ENCODE results near the gene NBAS.
"Not testable (repeated sequence)": the region's sequence is repeated elsewhere in the genome, so short reads cannot be mapped to it uniquely, and the experiment has no call there.

NBAS gene

GRCh38 chr2:15412309-15412708 is 148.8 kb downstream of the NBAS start:
- no peak for DNase-seq (ENCODE audit: low read depth)

GRCh38 chr2:15410884-15411283 is 150.2 kb downstream of the NBAS start:
- no peak for DNase-seq (ENCODE audit: low read depth)

DNA sequence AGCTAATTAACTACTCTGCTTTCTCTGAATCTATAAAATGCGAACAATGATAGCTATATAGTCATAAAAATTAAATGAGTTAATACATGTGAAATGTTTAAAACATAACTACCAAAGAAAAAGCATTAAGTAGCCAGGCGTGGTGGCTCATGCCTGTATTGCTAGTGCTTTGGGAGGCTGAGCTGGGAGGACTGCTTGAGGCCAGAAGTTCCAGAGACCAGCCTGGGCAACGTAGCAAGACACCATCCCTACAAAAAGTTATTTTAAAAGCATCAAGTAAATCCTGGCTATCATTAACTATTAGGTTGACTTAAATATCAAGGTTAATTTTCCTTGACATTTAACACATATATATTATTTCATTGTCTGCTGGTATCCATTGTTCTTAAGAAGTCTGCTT is 152.4 kb downstream of the NBAS start:
- no peak for DNase-seq (ENCODE audit: low read depth)

- no peak for DNase-seq (ENCODE audit: low read depth)
Measured at GRCh38 chr2:15407666-15408065, 153.5 kb downstream of the NBAS start.

DNA sequence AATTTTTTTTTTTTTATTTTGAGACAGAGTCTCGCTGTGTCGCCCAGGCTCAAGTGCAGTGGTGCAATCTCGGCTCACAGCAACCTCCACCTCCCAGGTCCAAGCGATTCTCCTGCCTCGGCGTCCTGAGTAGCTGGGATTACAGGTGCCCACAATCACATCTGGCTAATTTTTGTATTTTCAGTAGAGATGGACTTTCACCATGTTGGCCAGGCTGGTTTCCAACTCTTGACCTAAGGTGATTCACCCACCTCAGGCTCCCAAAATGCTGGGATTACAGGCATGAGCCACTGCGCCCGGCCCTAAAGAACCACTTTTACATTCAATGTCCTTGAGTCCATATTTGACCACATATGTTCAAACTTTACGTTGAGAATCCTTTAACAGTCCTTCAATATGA is 156.6 kb downstream of the NBAS start:
- not testable (repeated sequence) for DNase-seq (ENCODE audit: low read depth)

- no peak for DNase-seq (ENCODE audit: low read depth)
Measured at GRCh38 chr2:15400240-15400826, 160.8 kb downstream of the NBAS start.

GRCh38 chr2:15399241-15399640 is 161.9 kb downstream of the NBAS start:
- DNase-seq (ENCODE audit: low read depth): no peak

GRCh38 chr2:15391751-15392150 is 169.4 kb downstream of the NBAS start:
- no peak for DNase-seq (ENCODE audit: low read depth)

DNA sequence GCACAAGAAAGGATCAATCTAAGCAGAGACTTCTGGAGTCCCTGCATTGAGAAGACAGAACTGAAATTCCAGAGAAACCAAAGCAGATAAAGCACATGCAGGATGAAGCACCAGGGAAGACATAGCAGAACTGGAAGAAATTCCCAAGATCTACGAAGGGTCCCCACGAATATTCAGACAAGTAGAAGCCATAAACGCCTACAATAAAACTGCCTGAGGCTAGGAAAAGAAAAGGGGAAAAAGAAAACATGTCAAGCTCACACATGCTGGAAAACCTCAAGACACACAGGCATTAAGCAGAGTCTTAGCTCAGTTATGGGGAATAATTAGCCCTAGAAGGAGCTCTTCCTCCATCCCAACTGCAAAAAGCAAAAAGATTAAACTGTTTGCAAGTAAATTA is 171.2 kb downstream of the NBAS start:
- DNase-seq (ENCODE audit: low read depth): no peak

- DNase-seq (ENCODE audit: low read depth): no peak
Measured at GRCh38 chr2:15389326-15389700, 171.8 kb downstream of the NBAS start.

DNA sequence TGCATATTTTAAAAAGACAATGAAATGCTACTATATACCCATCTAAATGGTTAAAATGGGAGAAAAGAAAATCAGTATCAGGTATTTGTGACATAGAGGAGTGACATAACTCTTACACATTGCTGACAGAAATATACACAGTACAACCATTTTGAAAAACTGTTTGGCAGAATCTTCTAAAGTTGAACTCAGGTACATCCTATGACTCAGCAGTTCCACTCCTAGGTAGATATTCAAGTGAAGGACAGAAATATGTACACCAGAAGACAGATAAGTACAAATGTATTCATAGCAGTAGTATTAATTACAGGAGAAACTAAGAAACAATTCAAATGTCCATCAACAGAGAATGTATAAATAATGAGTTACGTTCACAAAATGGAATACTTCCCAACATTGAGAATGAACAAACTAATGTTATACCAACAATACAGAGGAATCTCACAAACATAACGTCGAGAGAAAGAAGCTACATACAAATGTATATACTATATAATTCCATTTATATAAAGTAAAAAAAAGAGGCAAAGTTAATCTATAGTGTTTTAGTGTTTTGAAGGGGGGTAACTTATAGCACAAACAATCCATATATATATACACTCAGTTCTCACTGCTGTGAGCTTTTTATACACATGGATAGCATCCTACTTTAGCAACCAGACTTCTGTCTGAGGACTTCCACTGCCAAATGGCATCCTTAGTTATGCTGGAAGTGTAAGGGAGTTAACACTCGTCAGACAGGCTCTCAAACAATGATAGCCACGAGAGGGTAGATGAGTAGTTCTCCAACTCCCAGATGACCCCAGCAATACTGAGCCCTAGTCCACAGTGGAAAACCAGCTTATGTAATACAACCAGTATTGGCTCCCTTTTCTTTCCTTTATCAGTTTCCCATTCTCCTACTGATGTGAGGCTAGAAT is 172.5 kb downstream of the NBAS start:
- no peak for DNase-seq (ENCODE audit: low read depth)

GRCh38 chr2:15385184-15385583 is 175.9 kb downstream of the NBAS start:
- no peak for DNase-seq (ENCODE audit: low read depth)

GRCh38 chr2:15383695-15384350 is 177.3 kb downstream of the NBAS start:
- no peak for DNase-seq (ENCODE audit: low read depth)

- DNase-seq (ENCODE audit: low read depth): no peak
Measured at GRCh38 chr2:15378148-15378908, 182.8 kb downstream of the NBAS start.

- DNase-seq (ENCODE audit: low read depth): no peak
Measured at GRCh38 chr2:15377202-15377601, 183.9 kb downstream of the NBAS start.

- DNase-seq (ENCODE audit: low read depth): no peak
Measured at GRCh38 chr2:15372019-15372418, 189.1 kb downstream of the NBAS start.

DNA sequence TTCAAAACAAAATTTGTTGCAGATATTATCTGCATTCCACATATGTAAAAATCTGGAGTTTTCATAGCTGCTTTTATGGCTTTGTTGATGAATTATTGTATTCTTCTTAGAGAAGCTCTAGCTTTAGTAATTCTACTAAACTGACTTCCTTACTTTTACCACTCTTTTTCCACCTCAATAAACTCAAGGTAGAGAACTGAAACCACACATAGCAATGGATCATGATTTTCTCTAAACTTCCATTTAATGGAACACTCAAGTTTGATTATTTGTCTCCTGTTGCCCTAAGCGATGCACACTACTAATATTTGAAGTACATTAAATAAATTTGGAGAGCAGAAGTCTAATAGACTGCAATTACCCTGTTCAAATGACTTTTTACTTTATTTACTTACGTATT is 192.0 kb downstream of the NBAS start:
- DNase-seq (ENCODE audit: low read depth): no peak

DNA sequence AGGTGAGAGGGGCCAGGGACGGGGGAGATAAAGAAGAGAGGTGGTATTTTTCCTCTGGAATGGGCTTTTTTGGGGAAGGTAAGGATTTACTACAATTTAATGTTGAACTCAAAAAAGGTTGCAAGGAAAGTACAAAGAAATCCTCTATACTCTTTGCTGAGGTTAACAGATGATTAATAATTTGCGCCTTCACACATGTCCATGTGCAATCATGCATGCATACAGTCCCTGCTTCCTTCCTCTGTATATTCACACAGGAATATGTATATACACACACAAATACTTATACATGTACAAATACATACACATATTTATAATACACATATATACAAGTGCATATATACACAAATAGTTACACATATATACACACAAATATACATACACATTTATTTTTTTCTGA is 193.4 kb downstream of the NBAS start:
- no peak for DNase-seq (ENCODE audit: low read depth)

DNA sequence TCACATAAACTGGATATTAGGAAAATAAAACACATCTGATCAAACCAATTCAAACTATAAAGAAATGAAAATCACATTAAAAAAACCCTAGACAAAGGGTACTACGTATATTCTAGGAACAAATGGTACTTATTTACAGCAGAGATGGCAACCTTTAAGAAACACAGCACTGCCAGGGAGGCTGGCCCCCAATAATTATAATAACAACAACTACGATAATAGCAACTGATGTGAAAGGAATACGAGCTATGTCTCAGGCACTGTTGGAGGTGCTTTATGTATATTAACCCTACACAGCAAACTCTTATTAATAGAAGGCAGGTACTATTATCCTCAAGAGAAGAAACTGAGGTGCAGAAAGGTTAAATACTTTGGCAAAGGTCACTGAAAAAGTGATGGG is 193.9 kb downstream of the NBAS start:
- DNase-seq (ENCODE audit: low read depth): no peak

DNA sequence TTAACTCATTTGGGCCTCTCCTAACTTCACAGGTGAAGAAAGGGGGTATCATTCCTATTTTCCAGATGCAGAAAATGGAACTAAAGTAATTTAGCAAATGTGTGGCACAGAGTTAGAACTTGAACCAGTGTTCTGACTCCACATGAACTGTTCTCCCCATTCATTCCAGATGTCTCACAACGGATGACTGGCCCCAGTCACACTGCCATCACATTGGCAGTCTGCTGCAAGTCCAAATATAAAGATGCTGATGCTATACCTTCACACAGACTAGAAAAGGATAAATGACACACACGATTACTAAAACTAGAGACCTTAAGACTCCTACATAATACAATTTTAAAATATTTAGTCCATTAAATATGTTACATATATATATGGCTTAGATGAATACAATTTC is 195.7 kb downstream of the NBAS start:
- DNase-seq (ENCODE audit: low read depth): no peak

DNA sequence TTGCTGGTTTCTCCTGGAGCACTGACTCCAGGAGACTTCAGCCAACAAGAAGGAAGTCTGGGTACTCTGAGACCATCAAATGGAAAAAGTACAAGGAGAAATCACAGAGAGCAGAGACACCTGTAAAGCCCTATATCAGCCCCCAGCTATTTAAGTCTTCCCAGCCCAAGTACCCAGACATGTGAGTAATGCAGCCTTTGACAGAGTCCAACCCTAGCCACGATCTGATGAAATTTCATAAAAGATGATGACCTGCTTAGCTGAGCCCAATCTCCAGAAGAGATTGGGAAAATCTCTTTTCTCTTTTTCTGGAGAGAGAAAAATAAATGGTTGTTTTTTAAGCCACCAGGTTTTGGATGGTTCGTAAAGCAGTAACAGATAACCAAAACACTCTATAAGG is 196.6 kb downstream of the NBAS start:
- no peak for DNase-seq (ENCODE audit: low read depth)

- no peak for DNase-seq (ENCODE audit: low read depth)
Measured at GRCh38 chr2:15363734-15364133, 197.4 kb downstream of the NBAS start.
